Measurements from ENCODE around the gene SLC2A4RG. TPM values are rescaled to one million over a fixed set of nuclear protein-coding genes. Genes with fewer than 3 reads are reported as not detected.

The SLC2A4RG gene
- total RNA-seq, 1 donor = 24.2 TPM

DNA sequence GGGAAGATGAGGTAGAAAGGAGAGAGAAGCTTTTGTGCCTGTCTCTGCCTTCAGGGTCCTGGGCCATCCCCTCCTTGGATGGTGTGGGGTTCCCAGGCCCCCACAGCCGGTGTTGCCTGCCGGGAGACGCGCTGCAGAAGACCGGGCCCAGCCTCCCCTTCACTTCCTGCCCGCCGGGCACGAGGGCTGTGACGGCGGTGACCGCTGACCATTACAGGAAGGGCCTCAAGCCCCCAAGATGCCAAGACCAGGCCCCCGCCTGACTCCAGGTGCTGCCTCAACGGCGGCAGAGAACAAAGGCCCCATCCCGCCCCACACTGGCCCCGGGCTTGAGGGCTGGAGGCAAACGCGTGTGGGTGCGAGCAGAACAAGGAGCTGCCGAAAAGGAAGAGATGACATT, 53.3 kb downstream of the SLC2A4RG start:
- H3K4me3 ChIP-seq (ENCODE audit: low read depth, low read length) = no peak overlapping the region
- TF ChIP-seq, protein P1, sequence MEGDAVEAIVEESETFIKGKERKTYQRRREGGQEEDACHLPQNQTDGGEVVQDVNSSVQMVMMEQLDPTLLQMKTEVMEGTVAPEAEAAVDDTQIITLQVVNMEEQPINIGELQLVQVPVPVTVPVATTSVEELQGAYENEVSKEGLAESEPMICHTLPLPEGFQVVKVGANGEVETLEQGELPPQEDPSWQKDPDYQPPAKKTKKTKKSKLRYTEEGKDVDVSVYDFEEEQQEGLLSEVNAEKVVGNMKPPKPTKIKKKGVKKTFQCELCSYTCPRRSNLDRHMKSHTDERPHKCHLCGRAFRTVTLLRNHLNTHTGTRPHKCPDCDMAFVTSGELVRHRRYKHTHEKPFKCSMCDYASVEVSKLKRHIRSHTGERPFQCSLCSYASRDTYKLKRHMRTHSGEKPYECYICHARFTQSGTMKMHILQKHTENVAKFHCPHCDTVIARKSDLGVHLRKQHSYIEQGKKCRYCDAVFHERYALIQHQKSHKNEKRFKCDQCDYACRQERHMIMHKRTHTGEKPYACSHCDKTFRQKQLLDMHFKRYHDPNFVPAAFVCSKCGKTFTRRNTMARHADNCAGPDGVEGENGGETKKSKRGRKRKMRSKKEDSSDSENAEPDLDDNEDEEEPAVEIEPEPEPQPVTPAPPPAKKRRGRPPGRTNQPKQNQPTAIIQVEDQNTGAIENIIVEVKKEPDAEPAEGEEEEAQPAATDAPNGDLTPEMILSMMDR (IDR thresholded peaks at IDR 0.05; ENCODE audit: insufficient read depth, low read depth, low read length) = no peak
- DNase-seq (ENCODE audit: low read depth) = no peak

Small RNAs within 50 kb of the gene (small RNA-seq; reads per million reads assigned to genes)
- not detected for gene LIME1
- not detected for gene TNFRSF6B

Other genes with a start within 250 kb of the SLC2A4RG start
- gene EEF1A2, start 240.7 kb upstream of the SLC2A4RG start, total RNA-seq = under 0.01 and 0.43 TPM in 2 replicates
- gene PPDPF, start 219.0 kb upstream of the SLC2A4RG start, total RNA-seq = 38.4 and 78.0 TPM in 2 replicates
- under 0.01 TPM in 2 replicates for gene PTK6, start 202.4 kb upstream of the SLC2A4RG start, total RNA-seq
- not detected in 2 replicates for gene SRMS, start 192.0 kb upstream of the SLC2A4RG start, total RNA-seq
- gene FNDC11, start 185.6 kb upstream of the SLC2A4RG start, total RNA-seq = 0.86 and 0.97 TPM in 2 replicates
- 29.0 and 46.6 TPM in 2 replicates for gene HELZ2, start 165.5 kb upstream of the SLC2A4RG start, total RNA-seq
- gene GMEB2, start 112.7 kb upstream of the SLC2A4RG start, total RNA-seq = 9.3 and 10.8 TPM in 2 replicates
- gene STMN3, start 86.4 kb upstream of the SLC2A4RG start, total RNA-seq = 5.6 and 10.6 TPM in 2 replicates
- 11.7 and 14.2 TPM in 2 replicates for gene RTEL1, start 81.5 kb upstream of the SLC2A4RG start, total RNA-seq
- 31.5 and 44.5 TPM in 2 replicates for gene TNFRSF6B, start 43.1 kb upstream of the SLC2A4RG start, total RNA-seq
- gene ARFRP1, start 31.8 kb upstream of the SLC2A4RG start, total RNA-seq = 24.2 and 30.3 TPM in 2 replicates
- gene ZGPAT, start 31.7 kb upstream of the SLC2A4RG start, total RNA-seq = 19.4 and 20.3 TPM in 2 replicates
- gene LIME1, start 3.1 kb upstream of the SLC2A4RG start, total RNA-seq = 3.5 TPM in 2 replicates
- 13.8 and 21.3 TPM in 2 replicates for gene ZBTB46, start 91.5 kb downstream of the SLC2A4RG start, total RNA-seq
- not detected in 2 replicates for gene ABHD16B, start 121.7 kb downstream of the SLC2A4RG start, total RNA-seq
- 103 and 115 TPM in 2 replicates for gene TPD52L2, start 125.5 kb downstream of the SLC2A4RG start, total RNA-seq
- gene DNAJC5, start 155.3 kb downstream of the SLC2A4RG start, total RNA-seq = 51.2 and 61.7 TPM in 2 replicates
- 20.9 and 25.0 TPM in 2 replicates for gene UCKL1, start 216.6 kb downstream of the SLC2A4RG start, total RNA-seq
- gene ZNF512B, start 230.2 kb downstream of the SLC2A4RG start, total RNA-seq = 13.8 and 15.8 TPM in 2 replicates
- 0.64 and 1.3 TPM in 2 replicates for gene SAMD10, start 239.9 kb downstream of the SLC2A4RG start, total RNA-seq
- gene PRPF6, start 241.4 kb downstream of the SLC2A4RG start, total RNA-seq = 52.7 and 53.8 TPM in 2 replicates